Measurements from ENCODE around the gene ZNF324.

DNA sequence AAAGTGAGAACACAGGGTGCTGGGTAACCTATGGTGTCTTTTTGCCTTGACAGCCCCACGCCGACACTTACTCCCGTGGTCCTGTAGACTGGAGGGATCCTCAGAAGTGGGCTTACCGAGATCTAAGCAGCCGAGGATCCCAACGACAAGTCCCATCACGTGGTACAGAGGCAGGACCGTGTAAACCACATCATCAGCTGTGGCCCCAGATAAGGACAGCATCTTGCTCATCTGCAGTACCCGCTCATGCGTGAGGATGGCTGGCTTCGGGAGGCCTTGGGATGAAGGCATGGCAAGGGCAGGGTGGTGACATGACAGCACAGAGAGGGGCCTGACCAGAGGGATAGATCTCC lies 42.8 kb downstream of the ZNF324 start:
- TF ChIP-seq, protein P1, sequence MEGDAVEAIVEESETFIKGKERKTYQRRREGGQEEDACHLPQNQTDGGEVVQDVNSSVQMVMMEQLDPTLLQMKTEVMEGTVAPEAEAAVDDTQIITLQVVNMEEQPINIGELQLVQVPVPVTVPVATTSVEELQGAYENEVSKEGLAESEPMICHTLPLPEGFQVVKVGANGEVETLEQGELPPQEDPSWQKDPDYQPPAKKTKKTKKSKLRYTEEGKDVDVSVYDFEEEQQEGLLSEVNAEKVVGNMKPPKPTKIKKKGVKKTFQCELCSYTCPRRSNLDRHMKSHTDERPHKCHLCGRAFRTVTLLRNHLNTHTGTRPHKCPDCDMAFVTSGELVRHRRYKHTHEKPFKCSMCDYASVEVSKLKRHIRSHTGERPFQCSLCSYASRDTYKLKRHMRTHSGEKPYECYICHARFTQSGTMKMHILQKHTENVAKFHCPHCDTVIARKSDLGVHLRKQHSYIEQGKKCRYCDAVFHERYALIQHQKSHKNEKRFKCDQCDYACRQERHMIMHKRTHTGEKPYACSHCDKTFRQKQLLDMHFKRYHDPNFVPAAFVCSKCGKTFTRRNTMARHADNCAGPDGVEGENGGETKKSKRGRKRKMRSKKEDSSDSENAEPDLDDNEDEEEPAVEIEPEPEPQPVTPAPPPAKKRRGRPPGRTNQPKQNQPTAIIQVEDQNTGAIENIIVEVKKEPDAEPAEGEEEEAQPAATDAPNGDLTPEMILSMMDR (conservative IDR thresholded peaks at IDR 0.05), result no peak
- no peak for TF ChIP-seq ZFX (IDR thresholded peaks at IDR 0.05)
